GM12878 (cell line): ENCODE data around the gene ZDHHC7.

Experiments
- CTCF ChIP-seq, 3 experiments: IDR thresholded peaks in 2 of 3; conservative IDR thresholded peaks in 1 of 3; 2 replicates each; pipeline ENCODE4 v1.5.1; 2011; ENCODE audit warnings: low read depth in 3 of 3, low read length in 3 of 3, mild to moderate bottlenecking in 3 of 3, control low read depth in 2 of 3, moderate library complexity in 2 of 3, inconsistent platforms in 1 of 3, mixed read lengths in 1 of 3; ENCODE audit not compliant: control insufficient read depth in 2 of 3, insufficient read depth in 1 of 3; ENCODE audit errors: extremely low read depth in 1 of 3
- EZH2 ChIP-seq: IDR thresholded peaks from 2 replicates; pipeline ENCODE4 v1.6.1; 2012; ENCODE audit warnings: low read depth, mild to moderate bottlenecking, control low read depth, inconsistent platforms, low read length, borderline replicate concordance; ENCODE audit not compliant: control insufficient read depth
- NBN ChIP-seq: fragments of 450-650 bp; IDR thresholded peaks from 2 replicates; pipeline ENCODE4 v1.6.1; 2016
- POLR2A ChIP-seq: IDR thresholded peaks from 2 replicates; pipeline ENCODE4 v1.6.1; 2011; ENCODE audit warnings: low read depth, mild to moderate bottlenecking, low read length
- TCF7 ChIP-seq: IDR thresholded peaks from 2 replicates; pipeline ENCODE4 v1.6.1; 2014; ENCODE audit warnings: antibody characterized with exemption, borderline replicate concordance
- ZZZ3 ChIP-seq: IDR thresholded peaks from 2 replicates; pipeline ENCODE4 v1.6.1; 2011; ENCODE audit warnings: low read depth; ENCODE audit not compliant: control insufficient read depth, insufficient read length

- no peak for TF ChIP-seq TCF7
- no peak for TF ChIP-seq ZZZ3
- TF ChIP-seq POLR2A, result no peak
- no peak for TF ChIP-seq CTCF (IDR thresholded peaks at IDR 0.05 in 2 of 3, conservative IDR thresholded peaks at IDR 0.05 in 1 of 3; ENCODE audit: control insufficient read depth in 2 of 3, extremely low read depth in 1 of 3, insufficient read depth in 1 of 3, low read depth in 3 of 3, low read length in 3 of 3)
- TF ChIP-seq NBN, result no peak
- no peak for TF ChIP-seq EZH2
Measured at GRCh38 chr16:84963066-84963465, 48.3 kb downstream of the ZDHHC7 start.
